ENCODE data around the gene HTT.
"Not testable (repeated sequence)": the region's sequence is repeated elsewhere in the genome, so short reads cannot be mapped to it uniquely, and the experiment has no call there.

Gene HTT

DNA sequence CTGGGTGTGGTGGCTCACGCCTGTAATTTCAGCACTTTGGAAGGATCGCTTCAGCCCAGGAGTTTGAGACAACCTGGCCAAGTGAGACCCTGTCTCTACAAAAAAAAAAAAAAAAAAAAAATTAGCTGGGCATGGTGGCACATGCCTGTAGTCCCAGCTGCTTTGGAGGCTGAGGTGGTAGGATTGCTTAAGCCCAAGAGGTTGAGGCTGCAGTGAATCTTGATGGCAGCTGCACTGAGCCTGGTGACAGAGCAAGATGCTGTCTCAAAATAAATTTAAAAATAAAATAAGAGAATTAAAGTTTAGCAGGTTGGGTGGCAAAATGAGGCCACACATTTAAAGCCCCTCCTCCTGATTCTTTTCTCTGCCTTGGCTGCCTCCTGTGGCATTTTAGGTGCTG is 47.1 kb downstream of the HTT start:
- DNase-seq (ENCODE audit: low read depth, low spot score), result no peak

- DNase-seq (ENCODE audit: low read depth, low spot score), result no peak
Observed at GRCh38 chr4:3122081-3122563, 47.6 kb downstream of the HTT start.

- DNase-seq (ENCODE audit: low read depth, low spot score), result no peak
Observed at GRCh38 chr4:3123181-3123671, 48.7 kb downstream of the HTT start.

DNA sequence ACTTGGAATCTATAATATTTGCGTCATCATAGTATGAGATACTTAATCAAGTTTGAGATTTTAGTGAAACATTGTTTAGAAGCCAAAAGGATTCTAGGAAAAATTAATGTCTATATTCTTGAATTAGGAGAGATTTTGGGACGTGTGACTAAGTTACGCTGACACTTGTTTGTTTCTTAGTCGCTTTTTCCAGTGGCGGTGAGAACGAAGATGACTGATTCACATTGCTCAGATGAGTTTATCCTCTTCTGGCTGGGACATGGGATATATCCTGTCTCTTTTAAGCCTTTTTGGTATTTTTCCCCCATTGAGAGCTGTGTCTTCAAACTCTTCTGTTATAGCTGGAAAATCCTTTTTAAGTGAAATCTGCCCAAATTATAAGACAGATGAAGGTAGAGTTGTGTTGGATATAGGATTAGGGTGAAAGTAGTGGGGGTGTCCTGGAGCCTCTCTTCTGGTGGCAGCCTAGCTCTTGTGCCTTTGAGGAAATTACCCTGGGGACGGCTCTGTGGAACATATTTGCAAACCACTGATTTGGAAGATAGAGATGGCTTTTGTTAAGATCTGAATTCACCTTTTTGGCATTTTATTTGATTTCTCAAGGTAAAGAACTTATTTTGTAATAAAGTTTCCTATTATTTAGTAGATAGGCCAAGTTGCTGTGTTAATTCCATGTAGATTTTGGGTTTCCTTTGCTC is 49.7 kb downstream of the HTT start:
- DNase-seq (ENCODE audit: low read depth, low spot score), result no peak

DNA sequence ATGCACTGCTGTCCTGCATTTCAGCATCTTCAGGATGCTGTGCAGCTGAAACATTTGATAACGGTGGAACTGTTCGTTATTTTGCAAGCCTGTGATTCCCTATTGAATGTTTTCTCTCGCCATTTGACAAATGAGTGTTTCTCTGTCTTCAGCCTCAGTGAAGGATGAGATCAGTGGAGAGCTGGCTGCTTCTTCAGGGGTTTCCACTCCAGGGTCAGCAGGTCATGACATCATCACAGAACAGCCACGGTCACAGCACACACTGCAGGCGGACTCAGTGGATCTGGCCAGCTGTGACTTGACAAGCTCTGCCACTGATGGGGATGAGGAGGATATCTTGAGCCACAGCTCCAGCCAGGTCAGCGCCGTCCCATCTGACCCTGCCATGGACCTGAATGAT is 52.6 kb downstream of the HTT start:
- no peak for DNase-seq (ENCODE audit: low read depth, low spot score)

DNA sequence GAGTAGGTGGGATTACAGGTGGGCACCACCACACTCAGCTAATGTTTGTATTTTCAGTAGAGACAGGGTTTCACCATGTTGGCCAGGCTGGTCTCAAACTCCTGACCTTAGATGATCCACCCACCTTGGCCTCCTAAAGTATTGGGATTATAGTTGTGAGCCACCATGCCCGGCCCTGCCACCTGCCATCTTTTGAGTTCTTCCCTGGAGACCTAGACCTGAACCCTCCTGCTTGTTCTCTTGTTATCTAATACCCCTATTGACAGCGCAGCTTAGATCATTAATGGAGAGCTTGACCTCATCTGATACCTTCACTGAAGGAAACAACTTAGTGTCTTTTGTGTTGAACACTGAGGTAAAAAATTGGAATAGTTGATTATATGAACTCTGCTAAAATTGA is 53.6 kb downstream of the HTT start:
- DNase-seq (ENCODE audit: low read depth, low spot score), result no peak

GRCh38 chr4:3128976-3129375 is 54.5 kb downstream of the HTT start:
- DNase-seq (ENCODE audit: low read depth, low spot score), result no peak

DNA sequence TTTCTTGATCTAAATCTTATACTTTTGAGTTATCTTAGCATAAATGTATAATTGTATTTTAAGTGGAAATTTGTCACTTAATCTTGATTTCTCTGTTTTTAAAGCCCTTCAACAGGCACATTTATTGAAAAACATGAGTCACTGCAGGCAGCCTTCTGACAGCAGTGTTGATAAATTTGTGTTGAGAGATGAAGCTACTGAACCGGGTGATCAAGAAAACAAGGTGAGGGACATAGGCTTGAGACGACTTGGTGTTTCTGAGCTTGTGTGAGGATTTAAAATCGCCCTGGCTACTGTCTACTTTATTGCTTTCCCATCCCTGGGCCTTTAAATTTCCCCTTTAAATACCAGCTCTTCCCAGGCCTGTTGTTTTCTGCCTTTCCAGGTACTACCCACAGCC is 55.7 kb downstream of the HTT start:
- DNase-seq (ENCODE audit: low read depth, low spot score), result no peak

GRCh38 chr4:3130826-3131225 is 56.3 kb downstream of the HTT start:
- DNase-seq (ENCODE audit: low read depth, low spot score), result no peak

- DNase-seq (ENCODE audit: low read depth, low spot score), result no peak
Observed at GRCh38 chr4:3134201-3134600, 59.7 kb downstream of the HTT start.

DNA sequence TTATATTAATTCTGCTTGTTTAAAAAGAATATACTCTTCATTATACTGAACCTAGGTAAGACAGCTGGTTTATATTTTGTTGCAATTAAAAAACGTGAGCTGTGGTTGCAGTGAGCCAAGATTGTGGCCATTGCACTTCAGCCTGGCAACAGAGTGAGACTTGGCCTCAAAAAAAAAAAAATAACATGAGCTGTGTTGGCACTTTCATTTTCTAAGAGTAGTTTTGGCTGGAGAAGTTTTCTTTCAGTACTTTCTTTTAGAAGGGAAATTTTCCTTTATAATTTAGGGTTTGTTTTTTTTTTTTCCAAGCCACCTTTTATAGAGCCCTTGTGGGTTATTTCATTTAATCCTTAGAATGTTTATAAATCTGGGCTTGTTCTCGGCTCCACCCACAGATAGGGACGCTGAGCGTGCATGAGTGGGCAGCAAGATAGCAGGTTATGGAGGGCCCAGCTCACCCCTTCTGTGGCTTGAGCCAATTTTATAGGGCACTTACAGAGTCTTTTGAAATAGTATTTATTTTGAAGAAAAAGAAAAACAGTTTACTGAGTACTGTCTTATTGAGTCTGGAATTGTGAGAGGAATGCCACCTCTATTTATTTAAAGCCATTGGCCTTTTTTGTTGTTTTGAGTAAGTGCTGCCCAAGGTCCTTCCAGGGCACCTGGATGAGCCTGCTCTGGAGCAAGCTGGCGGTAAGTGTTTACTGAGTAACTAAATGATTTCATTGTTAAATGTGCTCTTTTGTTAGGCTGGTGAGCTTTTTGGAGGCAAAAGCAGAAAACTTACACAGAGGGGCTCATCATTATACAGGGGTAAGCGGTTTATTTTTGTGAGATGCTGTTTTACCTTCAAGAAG is 60.9 kb downstream of the HTT start:
- no peak for DNase-seq (ENCODE audit: low read depth, low spot score)

- DNase-seq (ENCODE audit: low read depth, low spot score), result no peak
Observed at GRCh38 chr4:3136454-3136853, 62.0 kb downstream of the HTT start.

- DNase-seq (ENCODE audit: low read depth, low spot score), result no peak
Observed at GRCh38 chr4:3137908-3138307, 63.4 kb downstream of the HTT start.

GRCh38 chr4:3145234-3145924 is 70.9 kb downstream of the HTT start:
- no peak for DNase-seq (ENCODE audit: low read depth, low spot score)

GRCh38 chr4:3148926-3149325 is 74.4 kb downstream of the HTT start:
- DNase-seq (ENCODE audit: low read depth, low spot score), result no peak

DNA sequence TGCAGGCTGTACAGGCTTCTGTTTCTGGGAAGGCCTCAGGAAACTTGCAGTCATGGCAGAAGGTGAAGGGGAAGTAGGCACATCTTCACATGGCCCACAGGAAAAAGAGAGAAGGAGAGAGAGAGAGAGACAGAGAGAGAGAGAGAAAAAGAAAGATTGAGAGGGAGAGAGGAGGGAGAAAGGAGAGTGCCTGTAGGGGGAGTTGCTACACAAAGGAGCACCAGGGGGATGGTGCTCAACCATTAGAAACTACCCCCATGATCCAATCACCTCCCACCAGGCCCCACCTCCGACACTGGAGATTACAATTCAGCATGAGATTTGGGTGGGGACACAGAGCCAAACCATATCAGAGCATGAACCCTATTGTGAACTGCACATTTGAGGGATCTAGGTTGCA is 76.8 kb downstream of the HTT start:
- DNase-seq (ENCODE audit: low read depth, low spot score), result not testable (repeated sequence)

DNA sequence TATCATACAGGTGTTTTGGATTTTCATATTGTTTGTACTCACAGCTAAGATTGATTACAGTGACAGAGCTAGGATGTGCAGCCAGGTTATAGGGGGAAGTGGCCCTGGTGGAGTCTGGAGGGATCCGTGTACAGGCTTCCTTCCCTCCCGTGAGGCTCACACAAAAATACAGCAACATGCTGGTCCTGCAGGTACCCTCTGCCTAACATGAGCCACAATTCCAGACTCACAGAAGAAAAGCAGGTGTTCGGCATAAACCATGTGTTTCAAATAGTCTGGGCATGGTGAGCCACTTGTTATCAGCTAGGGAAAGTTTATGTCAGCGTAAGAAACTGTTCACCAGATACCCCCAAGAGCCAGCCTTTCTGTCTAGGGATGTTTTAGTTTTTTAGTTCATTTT is 82.9 kb downstream of the HTT start:
- no peak for DNase-seq (ENCODE audit: low read depth, low spot score)

- no peak for DNase-seq (ENCODE audit: low read depth, low spot score)
Observed at GRCh38 chr4:3158841-3159240, 84.4 kb downstream of the HTT start.

DNA sequence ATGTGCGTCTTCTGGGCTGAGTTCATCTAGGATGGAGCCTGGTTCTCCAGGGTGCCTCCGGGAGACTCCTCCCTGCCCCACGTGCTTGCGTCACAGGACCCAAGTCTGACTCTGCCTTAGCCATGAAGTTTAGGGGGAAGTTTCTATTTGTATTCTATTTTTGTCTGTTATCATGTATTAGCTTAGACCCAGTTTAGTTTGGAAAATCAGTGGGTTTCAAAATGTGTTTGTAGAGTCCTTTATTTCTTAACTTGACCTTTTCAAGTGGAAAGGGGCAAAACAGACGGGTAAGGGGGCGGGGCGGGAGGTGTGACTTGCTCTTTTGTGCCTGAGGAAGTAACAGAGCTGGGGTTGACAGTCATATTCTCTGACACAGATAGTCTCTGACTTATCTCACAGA is 86.0 kb downstream of the HTT start:
- no peak for DNase-seq (ENCODE audit: low read depth, low spot score)

GRCh38 chr4:3161044-3161443 is 86.6 kb downstream of the HTT start:
- not testable (repeated sequence) for DNase-seq (ENCODE audit: low read depth, low spot score)

GRCh38 chr4:3166434-3166833 is 92.0 kb downstream of the HTT start:
- not testable (repeated sequence) for DNase-seq (ENCODE audit: low read depth, low spot score)

- no peak for DNase-seq (ENCODE audit: low read depth, low spot score)
Observed at GRCh38 chr4:3168029-3168428, 93.5 kb downstream of the HTT start.

Data from brain pericyte (primary cell).